Fibroblast of mammary gland (primary cell): ENCODE measurements around the gene SEZ6.

Source experiments
- DNase-seq: peaks from one replicate; pipeline ENCODE4 v3.0.0-alpha.2; 2010; ENCODE audit warnings: low read depth
- H3K4me3 ChIP-seq: 2 replicates; pipeline ENCODE4 v1.5.1; 2011; ENCODE audit warnings: low read depth, mild to moderate bottlenecking, low read length, moderate library complexity; ENCODE audit not compliant: control insufficient read depth
- TF ChIP-seq, protein P1 (sequence below): conservative IDR thresholded peaks from 2 replicates; pipeline ENCODE4 v1.5.1; 2011; ENCODE audit warnings: low read depth, low read length, inconsistent platforms; ENCODE audit not compliant: control insufficient read depth, insufficient read depth

The SEZ6 gene

DNA sequence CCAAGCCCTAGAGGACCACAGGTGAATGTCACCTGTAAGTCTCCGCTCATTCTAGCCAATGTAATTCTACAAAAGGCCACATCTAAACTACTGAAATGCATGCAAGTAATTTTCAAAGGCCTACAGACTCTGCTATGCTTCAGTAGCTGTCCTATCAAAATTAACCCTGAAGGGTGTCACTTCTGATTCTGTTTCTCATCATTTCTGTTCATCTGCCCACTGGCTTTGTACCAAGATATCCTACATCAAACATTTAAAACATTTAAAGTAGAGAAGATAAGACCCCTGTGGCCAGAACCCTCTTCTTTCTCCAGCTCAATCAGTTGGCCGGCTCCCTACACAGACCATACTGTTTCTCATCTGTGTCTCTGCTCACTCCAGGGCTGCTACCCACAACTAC, 76.0 kb downstream of the SEZ6 start:
- no peak for DNase-seq
- no peak overlapping the region for H3K4me3 ChIP-seq
- TF ChIP-seq, protein P1, sequence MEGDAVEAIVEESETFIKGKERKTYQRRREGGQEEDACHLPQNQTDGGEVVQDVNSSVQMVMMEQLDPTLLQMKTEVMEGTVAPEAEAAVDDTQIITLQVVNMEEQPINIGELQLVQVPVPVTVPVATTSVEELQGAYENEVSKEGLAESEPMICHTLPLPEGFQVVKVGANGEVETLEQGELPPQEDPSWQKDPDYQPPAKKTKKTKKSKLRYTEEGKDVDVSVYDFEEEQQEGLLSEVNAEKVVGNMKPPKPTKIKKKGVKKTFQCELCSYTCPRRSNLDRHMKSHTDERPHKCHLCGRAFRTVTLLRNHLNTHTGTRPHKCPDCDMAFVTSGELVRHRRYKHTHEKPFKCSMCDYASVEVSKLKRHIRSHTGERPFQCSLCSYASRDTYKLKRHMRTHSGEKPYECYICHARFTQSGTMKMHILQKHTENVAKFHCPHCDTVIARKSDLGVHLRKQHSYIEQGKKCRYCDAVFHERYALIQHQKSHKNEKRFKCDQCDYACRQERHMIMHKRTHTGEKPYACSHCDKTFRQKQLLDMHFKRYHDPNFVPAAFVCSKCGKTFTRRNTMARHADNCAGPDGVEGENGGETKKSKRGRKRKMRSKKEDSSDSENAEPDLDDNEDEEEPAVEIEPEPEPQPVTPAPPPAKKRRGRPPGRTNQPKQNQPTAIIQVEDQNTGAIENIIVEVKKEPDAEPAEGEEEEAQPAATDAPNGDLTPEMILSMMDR = no peak

DNA sequence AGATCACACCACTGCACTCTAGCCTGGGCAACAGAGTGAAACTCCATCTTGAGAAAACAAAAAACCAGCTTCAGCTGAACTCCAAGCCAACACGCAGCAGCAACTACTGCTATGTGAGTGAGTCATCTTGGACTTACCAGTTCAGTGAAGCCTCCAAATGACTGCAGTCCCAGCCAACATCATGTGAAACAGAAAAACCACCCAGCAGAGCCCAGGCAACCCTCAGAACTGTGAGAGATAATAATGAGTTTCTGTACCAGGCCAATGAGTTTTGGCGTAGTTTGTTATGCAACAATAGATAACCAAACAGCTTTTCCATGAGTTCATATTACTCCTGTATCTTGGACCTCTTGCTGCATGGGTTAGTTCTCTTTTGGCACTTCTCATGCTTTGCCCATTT, 77.8 kb downstream of the SEZ6 start:
- peak; percentile 68 for DNase-seq

DNA sequence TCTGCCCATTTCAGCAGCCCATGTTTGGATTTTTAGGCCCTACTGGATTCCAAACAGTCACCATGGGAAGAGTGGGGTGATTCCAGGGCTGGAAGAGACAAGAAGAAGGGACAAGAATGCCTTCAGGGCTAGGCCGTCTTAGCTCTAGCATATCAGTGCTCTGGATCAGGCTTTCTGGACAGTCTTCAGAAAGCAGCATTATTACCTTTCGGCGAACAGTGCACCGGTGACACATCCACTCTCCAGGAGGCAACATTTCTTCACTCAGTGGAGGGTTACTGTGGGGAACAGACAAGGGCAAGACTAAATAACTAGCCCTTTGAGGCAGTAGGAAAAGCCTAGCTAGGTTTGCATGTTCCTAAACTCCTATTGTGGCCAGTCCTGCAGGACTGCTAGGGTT, 79.0 kb downstream of the SEZ6 start:
- DNase-seq = no peak
- TF ChIP-seq, protein P1 = no peak
- no peak overlapping the region for H3K4me3 ChIP-seq

More for the DNA sequence above, 77.8 kb downstream of the SEZ6 start:
- TF ChIP-seq, protein P1 = no peak
- no peak overlapping the region for H3K4me3 ChIP-seq

DNA sequence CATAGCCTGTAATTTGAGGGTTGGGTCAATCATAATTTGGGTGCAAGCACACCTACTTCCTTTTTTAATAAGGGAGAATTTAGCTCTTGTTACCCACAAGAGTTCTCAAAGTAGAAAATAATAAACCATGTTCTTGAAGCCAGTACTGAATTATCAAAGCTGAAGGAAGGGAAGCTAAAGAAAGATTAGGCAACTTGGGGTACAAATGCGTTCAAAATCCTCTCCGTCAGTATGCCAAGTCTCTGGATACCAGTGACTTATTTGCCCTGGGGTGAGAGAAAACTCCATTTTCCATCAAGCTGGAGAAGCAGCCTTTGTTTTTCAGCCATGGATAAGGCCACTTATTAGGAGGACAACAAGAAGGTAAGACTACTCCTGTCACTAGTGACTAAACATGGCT, 79.5 kb downstream of the SEZ6 start:
- DNase-seq = no peak
- H3K4me3 ChIP-seq = no peak overlapping the region
- TF ChIP-seq, protein P1 = no peak

DNA sequence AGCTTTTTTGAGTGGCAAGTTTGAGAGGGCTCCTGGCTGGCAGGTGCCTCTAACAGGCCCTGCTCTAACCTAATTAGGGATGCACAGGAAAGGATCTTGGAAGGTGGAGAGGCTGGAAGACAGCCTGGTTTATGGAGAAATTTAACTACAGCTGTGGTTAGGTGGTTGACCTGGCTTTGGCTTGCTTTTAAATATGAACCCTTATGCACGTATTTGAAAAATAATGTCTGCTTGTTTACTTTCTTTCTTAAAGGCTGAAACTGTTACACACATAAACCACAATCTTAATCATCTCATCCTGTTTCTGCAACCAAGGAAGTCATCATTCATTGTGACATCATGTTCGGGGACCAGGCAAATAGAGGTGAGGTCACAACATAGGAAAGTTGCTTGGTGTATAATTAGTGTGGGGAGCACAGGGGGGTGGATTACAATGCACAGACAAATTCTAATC, 79.9 kb downstream of the SEZ6 start:
- TF ChIP-seq, protein P1 = no peak
- DNase-seq = peak; percentile 97
- H3K4me3 ChIP-seq = no peak overlapping the region

DNA sequence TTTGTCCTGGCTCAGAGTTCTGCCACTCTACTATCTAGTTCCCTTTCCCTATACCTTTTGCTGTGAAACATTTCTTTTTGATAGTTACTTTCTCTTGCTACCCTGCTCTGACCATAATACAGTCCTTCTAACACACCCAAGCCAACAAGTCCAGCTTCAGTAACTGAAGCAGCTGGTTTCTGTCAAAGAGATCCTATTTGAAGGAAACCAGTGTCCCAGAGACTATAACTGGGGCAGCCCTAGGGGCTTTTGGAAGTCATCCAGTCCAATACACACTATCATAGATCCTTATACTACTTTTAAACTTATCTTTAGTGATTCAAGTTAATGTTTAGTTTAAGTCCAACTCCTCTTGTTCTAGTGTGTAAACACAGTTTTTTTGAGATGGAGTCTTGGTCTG, 85.6 kb downstream of the SEZ6 start:
- TF ChIP-seq, protein P1 = no peak
- H3K4me3 ChIP-seq = no peak overlapping the region
- no peak for DNase-seq

DNA sequence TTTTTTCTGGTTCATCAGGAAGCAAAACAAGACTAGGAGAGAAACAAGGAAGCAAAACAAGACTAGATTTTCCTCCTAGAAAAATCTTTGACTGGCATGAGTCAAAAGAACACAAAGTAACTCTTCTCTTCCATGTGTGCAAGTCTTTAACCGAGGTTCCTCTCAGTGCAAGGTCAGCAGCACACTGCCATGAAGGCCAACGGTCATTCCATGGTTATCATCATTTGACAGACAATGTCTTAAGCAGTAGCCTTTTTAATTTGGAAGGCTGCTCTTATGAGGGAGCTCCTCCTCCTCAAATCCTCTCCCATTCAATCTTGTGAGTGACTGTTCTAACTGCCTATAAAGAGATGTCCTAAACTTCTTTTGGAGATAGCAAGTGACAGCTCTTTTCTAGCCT, 87.5 kb downstream of the SEZ6 start:
- TF ChIP-seq, protein P1 = no peak
- DNase-seq = no peak
- no peak overlapping the region for H3K4me3 ChIP-seq
